GM12878 (cell line): ENCODE measurements around the gene ATP10A. TPM values are rescaled to one million over a fixed set of nuclear protein-coding genes. Genes with fewer than 3 reads are reported as not detected.

Source experiments
- ATAC-seq: fragments of 200-7000 bp; cut with Tn5 transposase; 3 replicates; pipeline ENCODE4 v1.9.1; 2020; ENCODE audit warnings: mild to moderate bottlenecking, moderate library complexity
- BruUV-seq: library from RNA; stranded (reverse); fragments of 400-500 nt; replicated peaks from 2 replicates; lab custom pipeline; 2021; lab: Mats Ljungman, UMichigan
- CTCF ChIA-PET: fragments of 300-600 bp; sonication (Branson Sonifier 250); formaldehyde crosslinking; extraction: SDS; loops from one replicate; lab custom pipeline; 2021; ENCODE audit warnings: inconsistent platforms; lab: Yijun Ruan, JAX
- POLR2A ChIA-PET: fragments of 350-600 bp; formaldehyde crosslinking; extraction: SDS; loops from one replicate; lab custom pipeline; 2021; ENCODE audit warnings: inconsistent platforms; lab: Charles Lee
- RAD21 ChIA-PET: fragments of 300-600 bp; sonication (Branson Sonifier 250); formaldehyde crosslinking; loops from one replicate; lab custom pipeline; 2023; ENCODE audit warnings: antibody characterized with exemption; ENCODE audit not compliant: unreplicated experiment; lab: Charles Lee
- SMC1A ChIA-PET: fragments of 300-600 bp; sonication (Branson Sonifier 250); formaldehyde crosslinking; loops from one replicate; lab custom pipeline; 2023; ENCODE audit not compliant: unreplicated experiment, uncharacterized antibody; lab: Charles Lee
- DNase-seq: peaks from one replicate; pipeline ENCODE4 v3.0.0-alpha.2; 2011; ENCODE audit warnings: low read depth, low spot score
- FAIRE-seq: peaks from 3 replicates; lab custom pipeline; 2011; peaks lifted over from hg19 to GRCh38; lab: Jason Lieb, UNC
- H2AFZ ChIP-seq: 2 replicates; pipeline ENCODE4 v1.6.0; 2011; ENCODE audit warnings: low read depth, low read length, control low read depth; ENCODE audit not compliant: control insufficient read depth
- H3K27ac ChIP-seq: 2 replicates; pipeline ENCODE4 v1.5.1; 2011; ENCODE audit warnings: control low read depth; ENCODE audit not compliant: control insufficient read depth, insufficient read depth
- H3K27me3 ChIP-seq, 2 experiments: replicated peaks in 1 of 2; 2 replicates each; pipeline versions ENCODE4 v1.6.0 to v1.6.1; 2011; ENCODE audit warnings: low read length in 1 of 2; ENCODE audit not compliant: control insufficient read depth in 2 of 2, insufficient read depth in 2 of 2
- H3K36me3 ChIP-seq, 2 experiments: 2 replicates each; pipeline ENCODE4 v1.5.1; 2011; ENCODE audit warnings: low read length in 1 of 2; ENCODE audit not compliant: control insufficient read depth in 2 of 2, insufficient read depth in 2 of 2
- H3K4me1 ChIP-seq: 2 replicates; pipeline ENCODE4 v1.6.1; 2011; ENCODE audit warnings: mild to moderate bottlenecking, low read length, moderate library complexity, mixed read lengths; ENCODE audit not compliant: control insufficient read depth, insufficient read depth
- H3K4me2 ChIP-seq: 2 replicates; pipeline ENCODE4 v1.6.0; 2011; ENCODE audit warnings: control low read depth; ENCODE audit not compliant: control insufficient read depth, insufficient read depth
- H3K4me3 ChIP-seq: fragments of 200-600 bp; sonication (generic); 2 replicates; pipeline ENCODE4 v1.5.1; 2016
- H3K79me2 ChIP-seq: 2 replicates; pipeline ENCODE4 v1.6.0; 2011; ENCODE audit warnings: low read length; ENCODE audit not compliant: control insufficient read depth, insufficient read depth
- H3K9ac ChIP-seq: 2 replicates; pipeline ENCODE4 v1.8.0; 2011; ENCODE audit warnings: low read length, control low read depth, mixed read lengths; ENCODE audit not compliant: control insufficient read depth, insufficient read depth
- H3K9me3 ChIP-seq: replicated peaks from 3 replicates; pipeline ENCODE4 v1.5.1; 2011; ENCODE audit warnings: mild to moderate bottlenecking, low read length; ENCODE audit not compliant: control insufficient read depth, insufficient read depth
- H4K20me1 ChIP-seq: 2 replicates; pipeline ENCODE4 v1.6.0; 2011; ENCODE audit not compliant: control insufficient read depth, insufficient read depth
- BHLHE40 ChIP-seq, 2 experiments: fragments of 450-650 bp in 1 of 2; IDR thresholded peaks; 2 replicates each; pipeline ENCODE4 v1.6.1; 2011 to 2017; ENCODE audit warnings: low read depth in 2 of 2, borderline replicate concordance in 1 of 2, improper control_type of control experiment in 1 of 2, low read length in 1 of 2, mild to moderate bottlenecking in 1 of 2
- BRCA1 ChIP-seq: IDR thresholded peaks from 2 replicates; pipeline ENCODE4 v1.6.1; 2011; ENCODE audit warnings: low read depth, low read length, improper control_type of control experiment
- CHD2 ChIP-seq: IDR thresholded peaks from 2 replicates; pipeline ENCODE4 v1.6.1; 2011; ENCODE audit warnings: low read depth, low read length, improper control_type of control experiment, borderline replicate concordance
- EZH2 ChIP-seq: IDR thresholded peaks from 2 replicates; pipeline ENCODE4 v1.6.1; 2012; ENCODE audit warnings: low read depth, mild to moderate bottlenecking, control low read depth, inconsistent platforms, low read length, borderline replicate concordance; ENCODE audit not compliant: control insufficient read depth
- GATAD2B ChIP-seq: fragments of 450-650 bp; conservative IDR thresholded peaks from 2 replicates; pipeline ENCODE4 v1.6.1; 2017; ENCODE audit warnings: low read depth, mild to moderate bottlenecking, moderate library complexity
- JUNB ChIP-seq: IDR thresholded peaks from 2 replicates; pipeline ENCODE4 v1.6.1; 2016; ENCODE audit warnings: antibody characterized with exemption, mild to moderate bottlenecking
- POU2F2 ChIP-seq: IDR thresholded peaks from 3 replicates; pipeline ENCODE4 v1.6.1; 2011; ENCODE audit warnings: low read depth, mild to moderate bottlenecking, low read length, borderline replicate concordance
- SRF ChIP-seq, 2 experiments: IDR thresholded peaks; 2 replicates each; pipeline ENCODE4 v1.6.1; 2011; ENCODE audit warnings: low read depth in 2 of 2, low read length in 2 of 2, mild to moderate bottlenecking in 1 of 2, moderate library complexity in 1 of 2
- ZBTB40 ChIP-seq: fragments of 450-650 bp; IDR thresholded peaks from 2 replicates; pipeline ENCODE4 v1.6.1; 2016; ENCODE audit warnings: mild to moderate bottlenecking, moderate library complexity, borderline replicate concordance
- ZNF384 ChIP-seq: IDR thresholded peaks from 2 replicates; pipeline ENCODE4 v1.6.1; 2012; ENCODE audit warnings: low read depth, mild to moderate bottlenecking, low read length, improper control_type of control experiment, borderline replicate concordance
- WGBS: methylation state at CpG from one replicate; pipeline ENCODE4 v1.1.6; 2016; ENCODE audit warnings: low lambda C conversion rate; ENCODE audit not compliant: insufficient replicate concordance, insufficient coverage; ENCODE audit errors: missing lambda C conversion rate; 5-methylcytosine and 5-hydroxymethylcytosine counted together
- in situ Hi-C: fragments of 300-500 bp; cut with MboI; formaldehyde crosslinking; loops from 9 replicates; pipeline ENCODE4 v1.14.3; 2018; ENCODE audit warnings: mixed read lengths
- intact Hi-C: fragments of 100-400 bp; cut with micrococcal nuclease; formaldehyde crosslinking; loops from one replicate; pipeline ENCODE4 v1.14.2; 2022; ENCODE audit not compliant: unreplicated experiment
- polyA plus RNA-seq, 11 experiments: library from polyadenylated mRNA; depleted of rRNA in 4 of 11; unstranded in 6 of 11; stranded (reverse) in 5 of 11; fragments of >200 nt; fragmentation: Nextera tagmentation in 4 of 11; fragmentation: Illumina TruSeq in 1 of 11; extraction: Ambion mirVana in 4 of 11; extraction: Trizol in 1 of 11; gene quantifications; 1 replicate in 1 of 11; 2 replicates in 10 of 11; pipeline versions ENCODE4 v1.2.1 to v1.2.3, GENCODE V29; 2011 to 2016; ENCODE audit warnings: inconsistent platforms in 2 of 11, missing spikeins in 2 of 11, low read depth in 1 of 11
- total RNA-seq, 4 experiments: library from RNA; depleted of rRNA in 3 of 4; stranded (reverse); fragments of >200 nt in 3 of 4; fragmentation: Illumina TruSeq in 1 of 4; extraction: Trizol in 1 of 4; gene quantifications; 2 replicates each; pipeline versions ENCODE4 v1.2.1 to v1.2.3, GENCODE V29; 2013 to 2021
- TF ChIP-seq, protein P1 (sequence below): IDR thresholded peaks from 2 replicates; pipeline ENCODE4 v1.6.1; 2012; ENCODE audit warnings: low read depth, low read length, improper control_type of control experiment
- TF ChIP-seq, protein P2 (sequence below): IDR thresholded peaks from 2 replicates; pipeline ENCODE4 v1.6.1; 2012; ENCODE audit warnings: mild to moderate bottlenecking, low read depth, low read length

Gene ATP10A
- total and polyA plus RNA-seq, 10 of the 15 experiments (the other 5 are each of a cell fraction or from before 2014, with no cell fraction given): 0.04 to 1.5 (median 0.31) TPM; not detected in 2

GRCh38 chr15:25829073-25829472 is 34.1 kb downstream of the ATP10A start:
- Histone ChIP-seq H3K9ac (no peak overlapping the region), H3K27me3 (no peaks in the 10 kb centered on the region), H2AFZ (no peak overlapping the region), H3K27ac (no peak overlapping the region), H3K9me3 (no peaks in the 10 kb centered on the region; the same call in 2 of the 3 replicates), H3K36me3 (no peaks in the 10 kb centered on the region), H3K4me2 (no peak overlapping the region), H4K20me1 (no peaks in the 10 kb centered on the region)
- RAD21 ChIA-PET: no interaction called here
- CTCF ChIA-PET: no interaction called here
- FAIRE-seq (no peak), ATAC-seq (no peak)
- POLR2A ChIA-PET: no interaction called here
- SMC1A ChIA-PET: no interaction called here
- TF ChIP-seq GATAD2B (no peak), BHLHE40 (IDR thresholded peaks at IDR 0.05; ENCODE audit: borderline replicate concordance in 1 of 2, low read depth in 2 of 2, low read length in 1 of 2) (no peak), ZBTB40 (no peak), POU2F2 (no peak), CHD2 (no peak), BRCA1 (no peak), JUNB (no peak), EZH2 (no peak), ZNF384 (no peak), SRF (IDR thresholded peaks at IDR 0.05; ENCODE audit: low read depth in 2 of 2, low read length in 2 of 2) (no peak)
- TF ChIP-seq, protein P1, sequence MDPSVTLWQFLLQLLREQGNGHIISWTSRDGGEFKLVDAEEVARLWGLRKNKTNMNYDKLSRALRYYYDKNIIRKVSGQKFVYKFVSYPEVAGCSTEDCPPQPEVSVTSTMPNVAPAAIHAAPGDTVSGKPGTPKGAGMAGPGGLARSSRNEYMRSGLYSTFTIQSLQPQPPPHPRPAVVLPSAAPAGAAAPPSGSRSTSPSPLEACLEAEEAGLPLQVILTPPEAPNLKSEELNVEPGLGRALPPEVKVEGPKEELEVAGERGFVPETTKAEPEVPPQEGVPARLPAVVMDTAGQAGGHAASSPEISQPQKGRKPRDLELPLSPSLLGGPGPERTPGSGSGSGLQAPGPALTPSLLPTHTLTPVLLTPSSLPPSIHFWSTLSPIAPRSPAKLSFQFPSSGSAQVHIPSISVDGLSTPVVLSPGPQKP: no peak
- TF ChIP-seq, protein P2, sequence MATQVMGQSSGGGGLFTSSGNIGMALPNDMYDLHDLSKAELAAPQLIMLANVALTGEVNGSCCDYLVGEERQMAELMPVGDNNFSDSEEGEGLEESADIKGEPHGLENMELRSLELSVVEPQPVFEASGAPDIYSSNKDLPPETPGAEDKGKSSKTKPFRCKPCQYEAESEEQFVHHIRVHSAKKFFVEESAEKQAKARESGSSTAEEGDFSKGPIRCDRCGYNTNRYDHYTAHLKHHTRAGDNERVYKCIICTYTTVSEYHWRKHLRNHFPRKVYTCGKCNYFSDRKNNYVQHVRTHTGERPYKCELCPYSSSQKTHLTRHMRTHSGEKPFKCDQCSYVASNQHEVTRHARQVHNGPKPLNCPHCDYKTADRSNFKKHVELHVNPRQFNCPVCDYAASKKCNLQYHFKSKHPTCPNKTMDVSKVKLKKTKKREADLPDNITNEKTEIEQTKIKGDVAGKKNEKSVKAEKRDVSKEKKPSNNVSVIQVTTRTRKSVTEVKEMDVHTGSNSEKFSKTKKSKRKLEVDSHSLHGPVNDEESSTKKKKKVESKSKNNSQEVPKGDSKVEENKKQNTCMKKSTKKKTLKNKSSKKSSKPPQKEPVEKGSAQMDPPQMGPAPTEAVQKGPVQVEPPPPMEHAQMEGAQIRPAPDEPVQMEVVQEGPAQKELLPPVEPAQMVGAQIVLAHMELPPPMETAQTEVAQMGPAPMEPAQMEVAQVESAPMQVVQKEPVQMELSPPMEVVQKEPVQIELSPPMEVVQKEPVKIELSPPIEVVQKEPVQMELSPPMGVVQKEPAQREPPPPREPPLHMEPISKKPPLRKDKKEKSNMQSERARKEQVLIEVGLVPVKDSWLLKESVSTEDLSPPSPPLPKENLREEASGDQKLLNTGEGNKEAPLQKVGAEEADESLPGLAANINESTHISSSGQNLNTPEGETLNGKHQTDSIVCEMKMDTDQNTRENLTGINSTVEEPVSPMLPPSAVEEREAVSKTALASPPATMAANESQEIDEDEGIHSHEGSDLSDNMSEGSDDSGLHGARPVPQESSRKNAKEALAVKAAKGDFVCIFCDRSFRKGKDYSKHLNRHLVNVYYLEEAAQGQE: no peak
- TF ChIP-seq, all 136 proteins: peak for 0
- in situ Hi-C loops (no loop called here), intact Hi-C loops (no loop called here)
- 31% methylated on average over 3 of the region's 3 CpGs for WGBS
- H3K4me1 ChIP-seq: no peaks in the 10 kb centered on the region
- no peak overlapping the region for H3K4me3 ChIP-seq
- no peaks in the 10 kb centered on the region for H3K79me2 ChIP-seq
- no peak for DNase-seq
- BruUV-seq: no TSS peak
